Glomerular endothelial cell (primary cell): ENCODE data around the gene GNRHR. TPM values are rescaled to one million over a fixed set of nuclear protein-coding genes. Genes with fewer than 3 reads are reported as not detected.
"Not testable (repeated sequence)": the region's sequence is repeated elsewhere in the genome, so short reads cannot be mapped to it uniquely, and the experiment has no call there.

Source experiments
- DNase-seq: peaks from one replicate; pipeline ENCODE4 v3.0.0-alpha.2; 2011; ENCODE audit warnings: low read depth, low spot score; ENCODE audit errors: extremely low read depth
- total RNA-seq: library from RNA; depleted of rRNA; stranded (reverse); fragments of >200 nt; gene quantifications from 2 replicates; pipeline ENCODE4 v1.2.3, GENCODE V29; 2015

The GNRHR gene
- not detected in 2 replicates for total RNA-seq

- no peak for DNase-seq
Observed at GRCh38 chr4:67754288-67754687, at the start of gene GNRHR. Gene GNRHR, minus strand, starts transcription at chr4:67754388. Its CDS starts 53 bp downstream, at chr4:67754335.

DNA sequence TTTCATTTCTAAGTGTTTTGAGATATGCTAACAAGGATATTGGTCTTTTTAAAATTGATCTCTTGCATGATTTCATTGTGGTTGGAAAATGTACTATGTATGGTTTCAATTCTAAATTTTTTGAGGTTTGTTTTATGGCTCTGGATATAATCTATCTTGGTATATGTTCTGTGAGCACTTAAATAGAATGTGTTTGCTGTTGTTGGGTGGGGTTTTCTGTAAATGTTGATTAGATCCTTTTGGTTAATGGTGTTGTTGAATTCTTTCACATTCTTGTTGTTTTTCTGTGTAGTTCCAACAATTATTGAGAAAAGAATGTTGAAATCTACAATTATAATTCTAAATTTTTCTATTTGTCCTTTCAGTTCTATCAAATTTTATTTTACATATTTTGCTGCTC lies 42.6 kb upstream of the GNRHR start:
- no peak for DNase-seq

GRCh38 chr4:67790721-67791120 lies 36.5 kb upstream of the GNRHR start:
- DNase-seq: no peak

- no peak for DNase-seq
Observed at GRCh38 chr4:67787311-67787710, 33.1 kb upstream of the GNRHR start.

- no peak for DNase-seq
Observed at GRCh38 chr4:67785528-67785927, 31.3 kb upstream of the GNRHR start.

DNA sequence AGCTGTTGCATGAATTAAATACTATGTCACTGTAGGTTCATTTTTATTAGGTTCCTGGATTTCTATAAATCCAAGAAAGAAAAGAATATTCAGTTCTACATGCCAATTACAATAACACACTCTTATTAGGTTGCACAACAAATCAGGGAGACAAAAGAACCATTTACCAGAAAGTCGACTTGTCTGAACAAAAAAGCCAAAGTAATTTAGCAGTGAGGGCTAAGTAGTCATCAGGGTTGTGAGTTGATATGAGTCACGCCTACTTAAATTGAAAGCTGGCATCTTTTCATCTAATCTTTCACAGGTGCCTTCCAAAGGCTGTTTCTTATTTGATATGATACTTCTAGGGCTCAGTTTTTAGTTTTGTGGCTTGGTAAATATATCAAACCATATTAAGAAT lies 25.4 kb upstream of the GNRHR start:
- no peak for DNase-seq

DNA sequence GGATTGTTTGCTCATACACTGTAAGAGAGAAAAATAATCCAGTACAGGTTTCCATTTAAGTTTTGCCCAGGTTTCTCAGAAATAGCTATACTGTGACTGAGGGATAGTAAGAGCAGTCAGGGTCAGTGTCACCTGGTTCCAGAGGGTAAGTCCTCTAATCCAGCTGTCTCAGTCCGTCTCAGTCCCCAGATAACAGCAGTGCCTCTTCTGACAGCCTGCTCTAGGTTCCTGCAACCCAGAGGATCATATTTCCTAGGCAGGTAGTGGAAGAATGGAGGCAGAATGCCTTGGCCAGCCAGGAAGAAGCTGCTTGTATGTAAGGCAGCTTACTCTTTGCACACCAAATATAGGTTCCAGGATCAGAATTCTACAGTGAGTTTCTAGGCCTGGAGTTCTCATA lies 22.6 kb upstream of the GNRHR start:
- no peak for DNase-seq

GRCh38 chr4:67770422-67770821 lies 16.2 kb upstream of the GNRHR start:
- no peak for DNase-seq

DNA sequence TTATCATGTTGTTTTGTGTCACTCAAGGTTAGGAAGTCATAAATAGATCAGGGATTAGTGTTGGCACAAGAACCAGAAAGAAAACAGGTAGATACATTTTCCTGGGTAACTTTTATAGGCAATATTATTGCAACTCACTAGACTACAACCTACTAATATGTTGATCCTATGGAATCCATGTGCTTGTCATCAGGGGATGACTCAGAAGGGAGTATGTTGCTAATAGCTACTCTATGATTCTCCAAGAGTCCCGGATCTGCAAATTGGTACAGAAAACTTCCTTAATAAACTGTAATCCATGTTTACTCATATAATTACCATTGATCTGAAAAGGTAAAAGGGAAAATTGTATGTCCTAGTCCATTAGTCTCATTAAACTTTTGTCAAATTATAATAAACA lies 11.7 kb upstream of the GNRHR start:
- no peak for DNase-seq

DNA sequence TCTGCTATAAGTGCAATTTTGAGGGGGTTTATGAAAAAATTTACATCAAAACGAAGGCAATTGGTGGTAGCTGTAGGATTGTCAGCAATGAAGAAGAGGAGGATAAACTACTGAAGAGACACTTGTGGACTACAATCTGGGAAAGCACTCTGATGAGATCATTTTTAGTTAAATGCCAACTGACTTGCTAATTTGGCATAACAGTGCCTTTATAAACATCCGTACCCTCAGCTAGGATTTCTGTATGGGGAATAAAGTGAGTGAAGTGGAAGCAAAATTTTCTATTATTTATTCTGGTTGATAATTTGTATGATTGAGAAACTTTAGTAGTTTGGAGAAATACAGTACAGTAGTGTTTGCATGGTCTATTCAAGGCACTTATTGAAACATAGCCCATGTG lies 11.2 kb upstream of the GNRHR start:
- DNase-seq: no peak

DNA sequence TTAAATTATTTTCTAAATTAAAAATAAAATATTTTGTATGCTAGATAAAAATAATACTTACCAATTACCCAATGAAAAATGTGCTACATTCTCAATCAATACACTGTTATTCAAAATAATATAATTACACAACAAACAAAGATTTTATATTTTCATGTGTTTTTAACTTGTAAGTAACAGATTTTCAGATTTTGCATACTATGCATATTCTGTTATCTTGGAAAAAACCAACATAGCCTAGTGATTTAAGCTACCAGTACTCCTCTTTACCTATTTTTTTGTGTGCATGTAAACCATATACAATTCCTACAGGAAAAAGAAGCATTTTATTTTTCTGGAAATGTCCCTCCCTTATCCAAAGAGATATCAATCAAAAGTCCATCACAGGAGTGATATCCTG lies 10.0 kb upstream of the GNRHR start:
- DNase-seq: no peak

DNA sequence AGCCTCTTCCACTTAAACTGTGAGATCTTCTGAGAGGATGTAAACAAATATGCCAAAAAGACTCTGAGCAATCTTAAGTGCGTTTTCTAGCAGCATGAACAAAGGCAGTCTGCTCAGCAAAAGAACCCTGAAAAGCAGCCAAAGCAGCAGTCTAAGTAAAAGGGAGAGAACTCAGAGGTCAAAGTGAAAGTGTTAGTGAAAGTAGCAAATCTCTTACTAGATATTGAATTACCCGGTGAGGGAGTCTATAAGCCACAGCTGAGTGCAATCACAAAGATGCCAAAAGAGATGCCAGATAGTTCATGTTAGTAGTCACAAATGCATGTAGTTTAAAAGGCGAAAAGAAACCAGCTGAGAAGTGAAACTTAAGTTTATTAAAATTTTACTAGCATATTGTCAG lies 7.9 kb upstream of the GNRHR start:
- DNase-seq: no peak

DNA sequence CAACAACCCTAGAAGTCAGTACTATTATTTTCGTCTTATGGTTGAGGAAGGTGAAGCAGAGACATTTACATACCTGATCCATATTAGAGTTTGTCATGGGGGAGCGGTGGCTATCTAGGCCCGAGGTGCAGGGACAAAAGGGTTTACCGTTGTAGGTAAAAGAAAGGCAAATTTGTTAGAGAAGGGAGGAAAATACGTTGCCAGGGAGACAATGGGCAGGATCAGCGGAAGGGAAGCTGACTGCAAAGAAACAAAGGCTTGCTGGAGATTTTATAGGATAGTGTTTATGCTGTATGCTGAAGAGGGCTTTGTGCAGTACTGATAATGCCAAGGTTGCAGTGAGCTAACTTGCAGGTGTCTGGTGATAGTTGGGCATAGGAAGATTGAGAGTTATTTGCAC lies 2.8 kb upstream of the GNRHR start:
- DNase-seq: not testable (repeated sequence)

DNA sequence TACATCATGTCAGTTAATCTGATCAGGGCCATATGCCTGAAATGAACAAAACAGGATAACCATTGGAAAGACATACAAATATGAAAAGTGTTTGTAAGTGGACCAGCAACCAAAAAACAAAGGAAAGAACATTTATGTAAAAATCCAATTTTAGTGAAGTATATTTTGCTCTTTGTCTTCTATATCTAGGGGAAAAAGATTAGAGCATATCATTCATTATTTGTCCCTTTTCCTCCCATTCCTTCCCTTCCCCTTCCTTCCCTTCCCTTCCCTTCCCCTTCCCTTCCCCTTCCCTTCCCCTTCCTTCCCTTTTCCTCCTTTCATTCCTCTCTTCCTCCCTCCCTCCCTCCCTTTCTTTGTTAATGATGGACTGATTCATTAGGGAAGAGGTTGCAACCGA lies 1.8 kb upstream of the GNRHR start:
- DNase-seq: no peak

DNA sequence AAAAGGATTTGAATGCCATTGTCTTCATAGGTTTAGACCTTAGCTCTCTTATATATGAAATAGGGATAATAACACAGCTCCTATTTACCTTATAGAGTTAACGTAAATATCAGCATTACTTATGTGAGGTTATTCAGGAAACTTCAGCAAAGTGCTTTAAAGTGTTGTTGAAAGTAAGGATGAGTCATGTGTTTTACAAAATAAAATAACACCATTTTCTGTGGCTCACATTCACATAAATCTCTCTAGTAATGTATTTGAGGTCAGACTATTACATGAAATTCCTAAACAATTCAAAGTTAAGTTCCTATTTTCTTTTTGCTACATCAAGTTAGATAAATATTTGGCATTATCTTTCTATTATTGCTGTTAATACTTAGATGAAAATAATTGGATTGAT lies 2.9 kb downstream of the GNRHR start:
- DNase-seq: no peak

DNA sequence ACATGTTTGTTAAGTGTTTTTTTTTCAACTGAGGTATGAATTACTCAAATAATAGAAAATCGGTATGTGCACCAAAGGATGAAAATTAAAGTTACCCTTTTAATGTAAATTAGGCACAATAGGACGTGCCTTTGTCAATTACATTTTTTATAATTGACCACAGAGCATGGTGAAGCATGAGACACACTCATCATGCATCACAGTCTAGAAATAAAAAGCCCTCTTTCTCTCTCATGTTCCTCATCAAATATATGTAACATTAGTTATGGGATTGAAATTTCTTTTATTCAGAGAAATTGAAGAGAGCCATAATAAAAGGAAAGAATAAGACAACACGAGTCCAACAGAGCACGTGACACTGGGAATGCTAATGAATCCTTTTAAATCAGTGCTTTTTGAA lies 3.5 kb downstream of the GNRHR start:
- no peak for DNase-seq

- DNase-seq: no peak
Observed at GRCh38 chr4:67749286-67749685, 4.9 kb downstream of the GNRHR start.

DNA sequence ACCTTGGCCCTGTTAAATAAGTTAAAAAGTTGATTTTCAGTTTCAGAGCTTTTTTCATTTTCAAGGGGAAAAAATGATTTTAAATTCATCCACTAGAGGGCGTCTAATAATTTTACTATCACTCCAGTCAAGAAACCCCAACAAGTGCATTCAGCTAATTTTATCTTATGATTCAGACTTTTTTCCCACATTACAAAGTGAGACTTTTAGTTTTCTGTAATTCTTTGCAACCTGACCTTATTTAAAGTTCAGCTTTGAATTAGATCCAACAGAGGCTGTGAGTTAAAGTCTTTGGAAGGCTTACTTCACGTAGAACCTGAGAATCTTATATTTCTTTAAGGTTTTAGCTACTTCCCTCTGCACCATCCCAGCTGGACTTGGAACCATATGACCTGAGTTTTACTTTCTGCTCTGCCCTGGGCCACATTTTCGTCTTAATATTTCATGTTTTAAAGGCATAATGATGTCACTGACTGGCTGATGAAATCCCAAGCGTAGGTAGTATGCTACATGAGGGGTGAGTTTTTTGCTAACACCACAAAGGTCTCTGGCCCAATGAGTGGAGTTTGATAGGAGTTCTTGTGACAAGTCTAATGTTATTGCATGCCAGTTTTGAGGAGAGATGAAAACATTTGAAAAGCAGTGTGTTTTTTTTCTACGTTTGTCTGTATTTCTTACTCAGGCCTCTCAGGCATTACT lies 7.2 kb downstream of the GNRHR start:
- DNase-seq: no peak

DNA sequence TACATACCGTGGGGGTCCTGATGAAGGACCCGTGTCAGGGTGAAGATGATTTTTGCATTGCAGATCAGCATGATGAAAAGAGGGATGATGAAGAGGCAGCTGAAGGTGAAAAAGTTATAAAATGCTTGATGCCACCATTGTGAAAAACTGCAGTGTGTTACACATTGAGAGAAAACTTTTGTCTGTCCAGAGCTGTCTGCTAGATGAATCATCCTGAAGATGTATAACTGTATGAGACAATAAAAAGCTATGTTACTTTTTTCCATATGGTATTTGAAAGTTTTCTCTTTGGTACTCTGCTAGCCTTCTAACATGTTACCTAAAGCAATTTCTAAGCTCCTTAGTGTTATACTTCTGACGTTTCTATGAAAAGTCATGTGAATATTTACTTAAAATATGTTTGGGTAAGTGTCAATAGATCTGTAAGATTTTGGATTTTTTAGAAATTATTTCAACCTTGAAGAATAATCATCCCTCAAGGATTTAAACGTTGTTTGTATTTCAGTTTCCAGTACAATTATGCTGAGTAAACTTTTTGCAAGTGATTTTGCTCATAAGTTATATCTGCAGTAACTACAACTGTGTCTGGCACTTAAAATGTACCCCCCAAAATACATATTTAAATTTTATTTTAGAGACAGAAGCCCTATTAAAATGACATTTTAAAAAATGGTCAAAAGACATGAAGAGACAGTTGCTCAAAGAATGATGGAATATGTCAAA lies 9.5 kb downstream of the GNRHR start:
- DNase-seq: no peak

DNA sequence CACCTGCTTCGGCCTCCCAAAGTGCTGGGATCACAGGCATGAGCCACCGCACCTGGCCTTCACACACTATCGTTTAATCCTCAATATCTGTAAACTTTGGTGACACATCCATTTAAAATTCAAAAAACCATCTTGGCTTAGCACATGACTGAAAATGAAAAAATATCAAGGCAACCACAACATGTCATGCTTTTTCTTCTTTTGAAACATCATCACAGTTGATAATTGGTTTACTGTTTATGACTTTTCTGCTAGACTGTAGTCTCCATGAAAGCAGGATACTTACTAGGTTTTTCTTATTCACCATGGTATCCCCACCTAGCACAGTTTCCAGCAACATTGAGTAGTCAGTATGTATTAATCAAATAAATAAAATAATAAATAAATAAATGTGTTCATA lies 11.0 kb downstream of the GNRHR start:
- no peak for DNase-seq

- no peak for DNase-seq
Observed at GRCh38 chr4:67736262-67736661, 17.9 kb downstream of the GNRHR start.

GRCh38 chr4:67735325-67735724 lies 18.9 kb downstream of the GNRHR start:
- no peak for DNase-seq

DNA sequence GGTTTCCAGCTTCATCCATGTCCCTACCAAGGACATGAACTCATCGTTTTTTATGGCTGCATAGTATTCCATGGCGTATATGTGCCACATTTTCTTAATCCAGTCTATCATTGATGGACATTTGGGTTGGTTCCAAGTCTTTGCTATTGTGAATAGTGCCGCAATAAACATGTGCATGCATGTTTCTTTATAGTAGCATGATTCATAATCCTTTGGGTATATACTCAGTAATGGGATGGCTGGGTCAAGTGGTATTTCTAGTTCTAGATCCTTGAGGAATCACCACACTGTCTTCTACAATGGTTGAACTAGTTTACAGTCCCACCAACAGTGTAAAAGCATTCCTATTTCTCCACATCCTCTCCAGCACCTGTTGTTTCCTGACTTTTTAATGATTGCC lies 23.7 kb downstream of the GNRHR start:
- not testable (repeated sequence) for DNase-seq
